ENCODE measurements around the gene EEF1AKMT3.
"Not testable (repeated sequence)": the region's sequence is repeated elsewhere in the genome, so short reads cannot be mapped to it uniquely, and the experiment has no call there.

EEF1AKMT3 gene

GRCh38 chr12:57795354-57795753 is 22.9 kb downstream of the EEF1AKMT3 start:
- DNase-seq, result no peak

GRCh38 chr12:57796996-57797395 is 24.6 kb downstream of the EEF1AKMT3 start:
- DNase-seq, result no peak

- no peak for DNase-seq
These were observed 25.5 kb downstream of the EEF1AKMT3 start for GRCh38 chr12:57797933-57798332.

- no peak for DNase-seq
These were observed 28.6 kb downstream of the EEF1AKMT3 start for GRCh38 chr12:57800965-57801364.

- no peak for DNase-seq
These were observed 30.2 kb downstream of the EEF1AKMT3 start for GRCh38 chr12:57802607-57803006.

- peak; percentile 8 for DNase-seq
These were observed 31.0 kb downstream of the EEF1AKMT3 start for GRCh38 chr12:57803319-57803893.

GRCh38 chr12:57806677-57807076 is 34.3 kb downstream of the EEF1AKMT3 start:
- DNase-seq, result no peak

- DNase-seq, result no peak
These were observed 34.9 kb downstream of the EEF1AKMT3 start for GRCh38 chr12:57807285-57807684.

- DNase-seq, result no peak
These were observed 35.9 kb downstream of the EEF1AKMT3 start for GRCh38 chr12:57808351-57808750.

- no peak for DNase-seq
These were observed 37.0 kb downstream of the EEF1AKMT3 start for GRCh38 chr12:57809425-57809824.

GRCh38 chr12:57810450-57810849 is 38.0 kb downstream of the EEF1AKMT3 start:
- DNase-seq, result no peak

GRCh38 chr12:57811028-57811755 is 38.8 kb downstream of the EEF1AKMT3 start:
- no peak for DNase-seq

- no peak for DNase-seq
These were observed 40.9 kb downstream of the EEF1AKMT3 start for GRCh38 chr12:57813111-57813970.

- no peak for DNase-seq
These were observed 41.8 kb downstream of the EEF1AKMT3 start for GRCh38 chr12:57813971-57814772.

GRCh38 chr12:57815177-57816000 is 43.0 kb downstream of the EEF1AKMT3 start:
- DNase-seq, result no peak

- DNase-seq, result no peak
These were observed 43.8 kb downstream of the EEF1AKMT3 start for GRCh38 chr12:57816001-57816854.

GRCh38 chr12:57816855-57817151 is 44.4 kb downstream of the EEF1AKMT3 start:
- DNase-seq, result no peak

- no peak for DNase-seq
These were observed 45.0 kb downstream of the EEF1AKMT3 start for GRCh38 chr12:57817261-57817989.

GRCh38 chr12:57817990-57818331 is 45.5 kb downstream of the EEF1AKMT3 start:
- DNase-seq, result not testable (repeated sequence)

- not testable (repeated sequence) for DNase-seq
These were observed 47.7 kb downstream of the EEF1AKMT3 start for GRCh38 chr12:57820119-57820518.

GRCh38 chr12:57821015-57821414 is 48.6 kb downstream of the EEF1AKMT3 start:
- not testable (repeated sequence) for DNase-seq

Data from activated effector memory CD4-positive, alpha-beta T cell treated with Interleukin-2 at 50 U/mL for 16 hours (primary cell).